H1 (cell line): Measurements from ENCODE around the gene TDP2. TPM values are rescaled to one million over a fixed set of nuclear protein-coding genes. Genes with fewer than 3 reads are reported as not detected.

Experiments used
- polyA plus RNA-seq, 7 experiments: library from polyadenylated mRNA; depleted of rRNA in 3 of 7; stranded (reverse) in 5 of 7; unstranded in 2 of 7; fragments of >200 nt in 5 of 7; fragments of 200-250 nt in 2 of 7; gene quantifications; 1 replicate in 5 of 7; 2 replicates in 1 of 7; 4 replicates in 1 of 7; pipeline versions ENCODE4 v1.2.1 to v1.2.3, GENCODE V29; 2011 to 2013; ENCODE audit warnings: missing spikeins in 2 of 7, mixed read lengths in 2 of 7
- total RNA-seq: library from RNA; stranded (reverse); fragmentation: NEBNext Ultra II Directional; extraction: Animal tissue kit (Norgen Biotek cat#: 25700); gene quantifications from 2 replicates; pipeline ENCODE4 v1.2.1, GENCODE V29; 2021

The TDP2 gene
- total and polyA plus RNA-seq, 2 of the 8 experiments (the other 6 are each of a cell fraction or from before 2014, with no cell fraction given): 18.8 to 51.6 TPM

Other genes starting within 250 kb of the TDP2 start
- gene GPLD1, start 177.3 kb downstream of the TDP2 start, total RNA-seq: 5.3 and 5.9 TPM in 2 replicates
- gene GPLD1, start 177.3 kb downstream of the TDP2 start, polyA plus RNA-seq (2011; rRNA removed): 2.9 and 3.7 TPM in 2 replicates
- gene ALDH5A1, start 171.9 kb downstream of the TDP2 start, total RNA-seq: 2.4 and 4.1 TPM in 2 replicates
- 1.3 and 1.5 TPM in 2 replicates for gene ALDH5A1, start 171.9 kb downstream of the TDP2 start, polyA plus RNA-seq (2011; rRNA removed)
- gene KIAA0319, start 20.7 kb downstream of the TDP2 start, total RNA-seq: 0.69 and 0.78 TPM in 2 replicates
- gene KIAA0319, start 20.7 kb downstream of the TDP2 start, polyA plus RNA-seq (2011; rRNA removed): 0.30 and 0.41 TPM in 2 replicates
- gene ACOT13, start 178 bp upstream of the TDP2 start, total RNA-seq: 40.6 and 42.8 TPM in 2 replicates
- gene ACOT13, start 178 bp upstream of the TDP2 start, polyA plus RNA-seq (2011; rRNA removed): 16.4 and 27.6 TPM in 2 replicates
- gene C6orf62, start 52.3 kb upstream of the TDP2 start, total RNA-seq: 100 and 101 TPM in 2 replicates
- 23.8 and 25.6 TPM in 2 replicates for gene C6orf62, start 52.3 kb upstream of the TDP2 start, polyA plus RNA-seq (2011; rRNA removed)
- gene GMNN, start 108.0 kb upstream of the TDP2 start, total RNA-seq: 101 TPM in 2 replicates
- gene GMNN, start 108.0 kb upstream of the TDP2 start, polyA plus RNA-seq (2011; rRNA removed): 60.8 and 65.9 TPM in 2 replicates
- not detected in 2 replicates for gene ARMH2, start 132.0 kb upstream of the TDP2 start, total RNA-seq
- not detected in 2 replicates for gene ARMH2, start 132.0 kb upstream of the TDP2 start, polyA plus RNA-seq (2011; rRNA removed)